ENCODE results near the gene SCNN1A. TPM values are rescaled to one million over a fixed set of nuclear protein-coding genes. Genes with fewer than 3 reads are reported as not detected.

The SCNN1A gene
- total and polyA plus RNA-seq, 2 of the 13 experiments (the other 11 are each of a cell fraction or from before 2014, with no cell fraction given): 1.5 to 14.6 TPM

- no peak for TF ChIP-seq ZNF18 (CRISPR knock-in tag; IDR thresholded peaks at IDR 0.05; ENCODE audit: insufficient replicate concordance)
- no peak for TF ChIP-seq LCORL (IDR thresholded peaks at IDR 0.05)
- no peak for TF ChIP-seq LCORL (CRISPR knock-in tag; IDR thresholded peaks at IDR 0.05)
- no peak for TF ChIP-seq ZNF570 (CRISPR knock-in tag; IDR thresholded peaks at IDR 0.05; ENCODE audit: borderline replicate concordance)
- TF ChIP-seq GPN1 (CRISPR knock-in tag; IDR thresholded peaks at IDR 0.05; ENCODE audit: borderline replicate concordance): no peak
- TF ChIP-seq ZNF343 (CRISPR knock-in tag; IDR thresholded peaks at IDR 0.05): no peak
- TF ChIP-seq ZFP90 (CRISPR knock-in tag; IDR thresholded peaks at IDR 0.05; ENCODE audit: borderline replicate concordance): no peak
- TF ChIP-seq ZNF510 (CRISPR knock-in tag; IDR thresholded peaks at IDR 0.05; ENCODE audit: low read depth): no peak
- no peak for TF ChIP-seq JUNB (CRISPR knock-in tag; IDR thresholded peaks at IDR 0.05; ENCODE audit: borderline replicate concordance)
- TF ChIP-seq SALL1 (CRISPR knock-in tag; IDR thresholded peaks at IDR 0.05): no peak
- TF ChIP-seq KLF15 (CRISPR knock-in tag; IDR thresholded peaks at IDR 0.05; ENCODE audit: borderline replicate concordance): no peak
- no peak for TF ChIP-seq MYNN (CRISPR knock-in tag; IDR thresholded peaks at IDR 0.05; ENCODE audit: low read depth)
- TF ChIP-seq ZMYM4 (CRISPR knock-in tag; IDR thresholded peaks at IDR 0.05): no peak
- no peak for TF ChIP-seq JDP2 (CRISPR knock-in tag; IDR thresholded peaks at IDR 0.05; ENCODE audit: borderline replicate concordance)
- no peak for TF ChIP-seq TBX2 (CRISPR knock-in tag; IDR thresholded peaks at IDR 0.05; ENCODE audit: borderline replicate concordance)
- TF ChIP-seq, protein P1, sequence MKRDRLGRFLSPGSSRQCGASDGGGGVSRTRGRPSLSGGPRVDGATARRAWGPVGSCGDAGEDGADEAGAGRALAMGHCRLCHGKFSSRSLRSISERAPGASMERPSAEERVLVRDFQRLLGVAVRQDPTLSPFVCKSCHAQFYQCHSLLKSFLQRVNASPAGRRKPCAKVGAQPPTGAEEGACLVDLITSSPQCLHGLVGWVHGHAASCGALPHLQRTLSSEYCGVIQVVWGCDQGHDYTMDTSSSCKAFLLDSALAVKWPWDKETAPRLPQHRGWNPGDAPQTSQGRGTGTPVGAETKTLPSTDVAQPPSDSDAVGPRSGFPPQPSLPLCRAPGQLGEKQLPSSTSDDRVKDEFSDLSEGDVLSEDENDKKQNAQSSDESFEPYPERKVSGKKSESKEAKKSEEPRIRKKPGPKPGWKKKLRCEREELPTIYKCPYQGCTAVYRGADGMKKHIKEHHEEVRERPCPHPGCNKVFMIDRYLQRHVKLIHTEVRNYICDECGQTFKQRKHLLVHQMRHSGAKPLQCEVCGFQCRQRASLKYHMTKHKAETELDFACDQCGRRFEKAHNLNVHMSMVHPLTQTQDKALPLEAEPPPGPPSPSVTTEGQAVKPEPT (CRISPR knock-in tag; IDR thresholded peaks at IDR 0.05; ENCODE audit: low read depth): no peak
- TF ChIP-seq GTF3A (CRISPR knock-in tag; conservative IDR thresholded peaks at IDR 0.05): no peak
- TF ChIP-seq POGZ (CRISPR knock-in tag; IDR thresholded peaks at IDR 0.05): 0 out of 2 replicates have a peak, but pooled peaks have one; percentile 18
- no peak for TF ChIP-seq ZNF546 (CRISPR knock-in tag; conservative IDR thresholded peaks at IDR 0.05)
- TF ChIP-seq RARA (CRISPR knock-in tag; IDR thresholded peaks at IDR 0.05): peak; percentile 75
- no peak for TF ChIP-seq ZBTB3 (CRISPR knock-in tag; IDR thresholded peaks at IDR 0.05; ENCODE audit: borderline replicate concordance, low read depth)
- no peak for TF ChIP-seq ZNF615 (CRISPR knock-in tag; IDR thresholded peaks at IDR 0.05; ENCODE audit: borderline replicate concordance)
- TF ChIP-seq MBD4 (IDR thresholded peaks at IDR 0.05; ENCODE audit: borderline replicate concordance, low read length): no peak
- no peak for TF ChIP-seq KDM4B (CRISPR knock-in tag; IDR thresholded peaks at IDR 0.05)
- no peak for TF ChIP-seq ZBTB7B (CRISPR knock-in tag; IDR thresholded peaks at IDR 0.05)
- TF ChIP-seq CREB1 (IDR thresholded peaks at IDR 0.05): no peak
- TF ChIP-seq CREB1 (CRISPR knock-in tag; IDR thresholded peaks at IDR 0.05): no peak
- no peak for TF ChIP-seq ZNF33A (CRISPR knock-in tag; IDR thresholded peaks at IDR 0.05; ENCODE audit: borderline replicate concordance)
- peak; percentile 76 for TF ChIP-seq KDM1A (CRISPR knock-in tag; IDR thresholded peaks at IDR 0.05)
- no peak for TF ChIP-seq MLX (CRISPR knock-in tag; IDR thresholded peaks at IDR 0.05)
Measured at GRCh38 chr12:6369916-6370575, 5.3 kb downstream of the SCNN1A start (continued).

All from HepG2 (cell line).